SIG-M5 treated with dmso at 0.1 percent for 504 hours (cell line): ENCODE measurements around the gene HAS3.
A peak's percentile ranks its signal among the peaks of the same experiment; 100 is the strongest.
"Not testable (repeated sequence)": the region's sequence is repeated elsewhere in the genome, so short reads cannot be mapped to it uniquely, and the experiment has no call there.

ENCODE experiments used
- DNase-seq: peaks from one replicate; lab custom pipeline; 2025; ENCODE audit not compliant: unreplicated experiment; lab: John Stamatoyannopoulos, UW

HAS3 gene, protein sequence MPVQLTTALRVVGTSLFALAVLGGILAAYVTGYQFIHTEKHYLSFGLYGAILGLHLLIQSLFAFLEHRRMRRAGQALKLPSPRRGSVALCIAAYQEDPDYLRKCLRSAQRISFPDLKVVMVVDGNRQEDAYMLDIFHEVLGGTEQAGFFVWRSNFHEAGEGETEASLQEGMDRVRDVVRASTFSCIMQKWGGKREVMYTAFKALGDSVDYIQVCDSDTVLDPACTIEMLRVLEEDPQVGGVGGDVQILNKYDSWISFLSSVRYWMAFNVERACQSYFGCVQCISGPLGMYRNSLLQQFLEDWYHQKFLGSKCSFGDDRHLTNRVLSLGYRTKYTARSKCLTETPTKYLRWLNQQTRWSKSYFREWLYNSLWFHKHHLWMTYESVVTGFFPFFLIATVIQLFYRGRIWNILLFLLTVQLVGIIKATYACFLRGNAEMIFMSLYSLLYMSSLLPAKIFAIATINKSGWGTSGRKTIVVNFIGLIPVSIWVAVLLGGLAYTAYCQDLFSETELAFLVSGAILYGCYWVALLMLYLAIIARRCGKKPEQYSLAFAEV

DNA sequence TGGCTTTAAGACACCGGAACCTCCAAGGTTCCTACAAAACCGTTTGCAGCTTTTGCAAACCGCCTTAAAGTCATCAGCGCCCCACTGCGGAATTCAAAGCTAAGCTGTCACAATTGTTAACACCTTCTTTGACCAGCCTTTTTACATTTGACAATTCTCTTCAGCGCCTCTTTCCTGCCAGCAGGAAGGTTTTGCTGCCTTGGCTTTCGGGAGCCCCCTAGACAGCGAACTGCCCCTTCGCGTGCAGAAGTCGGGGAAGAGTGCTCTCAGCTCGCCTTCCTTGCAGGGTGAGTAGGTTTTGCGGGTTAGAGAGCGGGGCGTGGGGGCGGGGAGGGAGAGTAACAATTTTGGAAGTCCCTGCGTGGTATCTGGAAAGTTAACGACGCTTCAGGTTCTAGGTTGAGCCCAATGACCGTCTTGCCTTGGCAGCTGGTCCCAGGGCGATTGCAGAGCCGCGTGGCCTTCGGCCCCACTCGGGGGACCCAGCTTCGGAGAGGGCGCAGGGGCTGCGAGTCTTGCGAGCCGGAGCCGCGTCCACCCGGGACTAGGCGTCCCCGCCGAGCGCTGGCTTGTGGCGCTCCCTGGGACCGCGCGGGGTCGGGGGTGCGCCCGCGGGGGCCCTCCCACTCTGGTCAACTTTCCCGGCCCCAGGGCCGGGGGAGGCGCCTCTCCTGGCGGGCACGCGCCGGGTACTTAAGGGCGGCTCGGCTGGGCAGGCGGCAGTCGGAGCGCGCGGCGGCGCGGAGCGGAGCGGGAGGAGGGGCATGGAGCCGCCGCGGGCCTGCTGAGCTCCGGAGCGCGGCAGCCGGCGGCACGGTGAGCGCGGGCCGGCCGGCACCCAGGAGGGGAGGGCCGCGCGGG is at the start of gene HAS3:
TSS of gene HAS3 (plus strand) at position 153 of the 861 bp plus-strand sequence. CDS start 3,743 bp downstream, outside the sequence.
- peak; percentile 51 for DNase-seq

DNA sequence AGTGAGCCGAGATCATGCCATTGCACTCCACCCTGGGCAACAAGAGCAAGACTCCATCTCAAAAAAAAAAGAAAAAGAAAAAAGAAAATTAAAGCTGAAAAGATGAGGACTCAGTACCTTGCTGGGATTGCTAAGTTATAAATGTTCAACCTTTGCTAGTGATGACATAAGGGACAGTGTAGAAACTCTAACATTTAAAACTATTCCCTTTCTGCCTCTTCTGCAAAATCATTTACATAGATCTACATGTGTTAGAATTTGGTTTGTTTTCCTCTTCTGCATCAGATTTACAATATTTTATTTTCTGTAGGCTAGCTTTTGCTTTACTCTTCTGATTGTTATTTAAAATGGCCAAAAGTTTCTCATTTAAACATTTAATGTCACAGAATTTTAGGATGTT is 49.5 kb upstream of the HAS3 start:
- no peak for DNase-seq

DNA sequence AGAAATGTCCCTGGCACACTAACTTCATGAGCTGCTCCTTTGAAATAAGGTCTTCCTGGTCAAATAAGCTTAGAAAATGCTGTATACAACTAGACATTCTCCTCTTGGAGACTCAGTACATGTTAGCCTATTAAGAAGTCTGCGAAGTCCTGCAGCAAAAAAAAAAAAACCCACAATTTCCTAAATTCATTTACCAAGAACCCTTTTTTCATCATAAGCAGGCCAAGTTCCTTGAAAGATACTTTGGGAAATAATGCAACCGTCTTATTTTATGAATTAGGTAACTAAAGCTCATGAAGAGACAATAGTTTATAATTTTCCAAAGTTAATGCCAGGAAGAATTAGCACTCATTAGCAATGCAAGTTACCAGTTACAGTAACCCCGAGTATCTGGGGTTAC is 49.0 kb upstream of the HAS3 start:
- DNase-seq, result no peak

DNA sequence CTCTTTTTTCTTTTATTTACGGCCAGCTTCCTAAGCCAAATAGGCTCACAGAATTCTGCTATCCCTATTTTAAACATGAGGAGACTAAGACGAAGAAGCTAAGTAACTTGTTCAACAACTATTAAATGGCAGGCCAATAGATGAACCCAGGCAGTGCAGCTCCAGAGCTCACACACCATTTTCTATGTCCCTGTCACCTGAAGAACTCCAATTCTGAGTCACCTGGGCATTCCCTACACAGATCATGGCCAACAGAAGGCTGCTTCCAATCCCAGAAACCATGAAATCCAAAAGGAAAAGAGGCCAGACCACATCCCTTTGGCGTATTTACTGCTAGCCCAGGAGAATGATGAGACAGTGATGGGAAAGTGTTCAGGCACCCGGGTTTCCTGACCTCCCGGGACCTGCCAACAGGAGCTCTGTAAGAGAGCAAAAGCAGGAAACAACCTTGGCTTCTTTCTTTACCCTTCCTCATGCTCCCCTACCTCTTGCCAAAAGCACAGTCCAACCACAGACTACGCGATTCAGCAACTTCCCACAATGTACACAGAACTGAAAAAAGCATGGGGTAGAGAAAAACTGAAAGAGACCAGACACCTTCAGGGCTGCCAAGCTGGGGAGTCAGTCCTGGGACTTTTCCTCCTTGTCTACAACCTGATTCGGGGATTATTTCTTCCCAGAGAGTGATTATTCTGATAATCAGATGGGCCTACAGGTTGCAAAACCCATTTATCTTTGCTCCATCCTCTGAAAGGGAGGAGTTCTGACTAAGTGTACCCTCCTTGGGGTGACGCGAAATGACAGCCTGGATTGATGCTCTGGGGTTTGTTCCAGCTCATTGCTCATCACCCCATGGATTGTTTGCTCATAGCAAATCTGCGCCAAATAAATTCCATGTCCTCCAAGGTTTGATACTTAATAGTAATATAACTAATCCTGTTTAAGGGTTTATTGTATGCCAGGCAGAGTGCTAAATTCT is 47.8 kb upstream of the HAS3 start:
- DNase-seq, result no peak

DNA sequence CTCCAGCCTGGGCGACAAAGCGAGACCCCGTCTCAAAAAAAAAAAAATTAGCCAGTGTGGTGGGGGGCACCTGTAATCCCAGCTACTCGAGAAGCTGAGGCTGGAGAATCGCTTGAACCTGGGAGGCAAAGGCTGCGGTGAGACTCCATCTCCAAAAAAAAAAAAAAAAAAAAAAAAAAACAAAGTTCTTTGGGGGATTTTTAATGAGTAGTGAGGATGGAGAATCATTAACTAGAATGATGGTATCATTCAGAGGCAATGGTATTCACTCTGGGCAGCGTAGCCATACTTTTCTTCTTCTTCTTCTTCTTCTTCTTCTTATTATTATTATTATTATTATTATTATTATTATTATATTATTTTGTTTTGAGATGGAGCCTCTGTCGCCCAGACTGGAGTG is 42.0 kb upstream of the HAS3 start:
- not testable (repeated sequence) for DNase-seq

DNA sequence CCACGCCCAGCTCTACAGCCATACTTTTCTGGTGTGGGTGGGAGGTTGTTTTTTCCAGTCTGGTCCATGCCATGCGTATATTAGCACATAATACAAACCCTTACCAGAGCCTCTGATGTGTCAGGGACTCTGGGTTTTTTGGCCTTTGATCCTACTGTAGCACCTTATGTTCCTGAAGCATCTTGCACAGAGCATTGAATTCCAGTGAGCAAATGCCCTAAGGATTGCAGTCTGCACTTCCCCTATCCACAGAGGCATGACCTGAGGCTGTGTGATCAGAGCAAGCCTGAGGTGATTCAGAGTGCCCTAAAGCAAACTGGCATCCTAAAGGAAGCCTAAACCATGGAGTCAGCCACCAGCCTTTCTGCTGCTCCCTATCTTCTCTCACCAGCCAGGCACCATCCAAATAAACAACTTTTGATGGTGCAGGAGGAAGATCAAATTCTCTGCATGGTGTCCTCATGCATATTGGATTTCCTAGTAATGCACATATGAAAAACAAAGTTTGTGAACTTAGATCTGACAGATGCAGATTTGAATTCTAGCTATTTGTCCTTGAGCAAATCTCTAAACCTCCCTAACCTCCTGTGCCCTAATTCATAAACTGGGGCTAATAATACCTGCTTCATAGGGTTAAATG is 41.2 kb upstream of the HAS3 start:
- DNase-seq, result no peak

DNA sequence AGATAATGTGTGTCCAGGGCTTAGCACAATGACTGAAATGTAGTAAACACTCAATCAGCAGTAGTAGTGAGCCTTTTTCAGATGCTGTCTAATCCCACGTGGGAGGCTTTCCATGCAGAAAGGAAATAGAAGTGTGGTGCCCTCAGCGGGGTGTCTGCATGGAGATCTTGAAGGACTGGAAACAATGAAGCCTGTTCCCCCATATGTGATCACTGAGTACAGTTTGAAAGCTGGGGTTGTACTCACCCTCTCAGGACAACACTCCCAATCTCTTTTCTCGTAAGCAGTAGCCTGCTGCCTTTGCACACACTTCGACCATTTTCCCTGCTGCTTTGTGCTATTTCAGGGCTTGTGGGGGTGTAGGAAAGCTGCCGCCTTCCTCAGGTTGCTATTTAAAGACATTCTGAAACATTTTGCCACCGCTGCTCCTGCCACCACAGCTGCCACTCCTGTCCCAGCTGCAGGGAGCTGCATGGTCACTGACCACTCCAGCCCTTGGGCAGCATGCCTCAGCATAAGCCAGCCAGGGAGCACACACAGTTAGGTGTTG is 40.6 kb upstream of the HAS3 start:
- DNase-seq, result no peak

DNA sequence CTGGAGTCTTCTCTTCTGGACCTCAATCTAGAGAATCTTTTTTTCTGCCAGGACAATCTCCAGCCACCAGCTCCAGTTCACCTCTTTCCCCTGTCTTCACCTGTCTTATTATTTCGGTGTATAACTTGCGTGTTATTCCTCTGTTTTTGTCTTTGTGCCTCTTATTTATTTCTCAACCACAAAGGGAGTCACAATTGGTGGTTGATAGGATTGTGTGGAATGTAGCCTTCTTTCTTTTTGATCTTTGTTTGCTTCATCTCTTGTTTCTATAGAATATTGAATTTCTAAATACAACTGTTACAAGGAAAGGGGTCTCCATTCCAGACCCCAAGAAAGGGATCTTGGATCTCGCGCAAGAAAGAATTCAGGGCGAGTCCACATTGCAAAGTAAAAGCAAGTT is 35.9 kb upstream of the HAS3 start:
- DNase-seq, result no peak

DNA sequence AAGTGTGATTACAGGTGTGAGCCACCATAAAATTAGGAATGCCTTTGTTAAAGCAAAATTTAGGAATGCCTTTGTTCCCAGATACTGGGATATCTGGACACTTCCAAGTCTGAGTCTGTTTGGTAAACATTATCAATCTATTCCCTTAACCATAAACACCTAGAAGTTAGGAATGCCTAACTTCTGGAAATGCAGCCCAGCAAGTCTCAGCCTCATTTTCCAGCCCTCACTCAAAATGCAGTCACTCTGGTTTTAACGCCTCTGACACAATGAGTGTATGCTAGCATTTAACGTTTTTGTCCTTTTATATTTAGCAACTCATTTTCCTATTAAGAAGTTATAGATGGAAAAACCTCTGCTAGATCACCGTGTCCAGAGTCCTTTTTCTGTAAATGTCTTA is 34.4 kb upstream of the HAS3 start:
- DNase-seq, result no peak

DNA sequence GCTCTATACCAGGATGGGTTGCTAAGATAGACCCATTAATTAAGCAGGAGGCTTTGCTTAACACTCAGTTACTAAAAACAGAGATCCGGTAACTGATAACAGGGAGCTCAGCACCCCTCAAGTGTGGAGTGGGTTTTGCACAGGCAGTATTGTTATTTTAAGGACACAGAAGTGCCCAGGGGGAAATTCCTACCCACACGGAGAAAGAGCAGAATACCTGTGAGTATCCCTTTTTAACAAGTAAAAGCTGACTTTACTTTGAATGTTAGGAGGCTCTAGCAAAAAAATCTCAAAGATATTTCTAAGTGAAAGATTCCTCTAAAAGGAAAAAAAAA is 32.8 kb upstream of the HAS3 start:
- no peak for DNase-seq

DNA sequence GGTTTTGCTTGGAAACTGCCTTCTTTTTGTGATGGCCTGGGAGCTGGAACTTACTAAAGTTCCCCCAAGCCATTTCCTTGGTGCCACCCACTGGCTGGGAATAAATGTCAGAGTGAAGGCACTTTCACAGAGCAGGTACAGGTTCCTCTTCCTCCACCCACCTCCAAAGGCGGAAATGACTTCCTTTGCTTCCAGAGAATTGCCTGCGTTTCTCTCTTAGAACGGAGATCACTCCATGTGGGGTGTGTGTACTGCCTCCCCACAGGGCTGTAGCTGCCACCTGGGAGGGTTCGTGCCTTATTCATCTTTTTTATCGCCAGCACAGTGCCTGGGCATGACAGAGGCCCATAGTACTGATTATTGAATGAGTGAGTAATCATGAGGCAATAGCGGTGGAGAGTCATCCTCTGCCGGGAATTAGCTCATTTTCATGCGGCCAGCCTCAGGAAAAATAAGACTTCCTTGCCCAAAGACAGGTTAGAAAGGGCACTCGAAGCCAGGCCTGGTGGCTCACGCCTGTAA is 32.2 kb upstream of the HAS3 start:
- no peak for DNase-seq

DNA sequence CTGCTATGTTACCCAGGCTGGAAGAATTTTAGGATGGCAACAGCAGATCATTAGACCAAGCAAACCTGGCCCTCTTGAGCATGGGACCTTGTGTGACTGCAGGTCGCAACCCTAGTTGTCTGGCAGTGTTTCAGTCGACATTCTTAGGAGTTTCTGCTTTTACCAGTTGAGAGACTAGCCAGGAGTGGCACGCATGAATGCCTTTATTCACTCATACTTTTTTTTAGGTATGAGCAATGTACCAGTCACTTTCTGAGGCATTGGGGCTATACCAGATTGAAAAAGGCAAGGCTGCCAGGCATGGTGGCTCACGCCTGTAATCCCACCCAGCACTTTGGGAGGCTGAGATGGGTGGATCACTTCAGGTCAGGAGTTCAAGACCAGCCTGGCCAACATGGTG is 28.2 kb upstream of the HAS3 start:
- DNase-seq, result no peak

DNA sequence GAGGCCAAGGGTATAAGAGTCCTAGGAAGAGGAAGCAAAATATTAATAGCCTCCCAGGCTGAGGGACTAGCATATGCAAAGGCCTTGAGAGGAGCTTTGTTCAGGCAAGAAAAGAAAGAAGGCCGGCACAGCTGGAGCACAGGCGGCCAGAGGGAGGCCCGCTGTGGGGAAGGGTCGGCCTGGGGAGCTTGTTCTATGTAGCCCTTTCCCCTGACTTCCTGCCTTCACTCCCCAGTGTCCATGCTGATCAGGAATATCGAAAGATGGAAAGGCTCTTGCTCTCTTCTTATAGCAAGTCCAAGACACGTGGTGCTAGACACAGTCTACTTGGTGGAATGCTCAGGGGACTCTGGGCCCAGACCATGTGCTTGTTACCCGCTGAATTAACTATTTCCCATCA is 27.4 kb upstream of the HAS3 start:
- DNase-seq, result no peak

DNA sequence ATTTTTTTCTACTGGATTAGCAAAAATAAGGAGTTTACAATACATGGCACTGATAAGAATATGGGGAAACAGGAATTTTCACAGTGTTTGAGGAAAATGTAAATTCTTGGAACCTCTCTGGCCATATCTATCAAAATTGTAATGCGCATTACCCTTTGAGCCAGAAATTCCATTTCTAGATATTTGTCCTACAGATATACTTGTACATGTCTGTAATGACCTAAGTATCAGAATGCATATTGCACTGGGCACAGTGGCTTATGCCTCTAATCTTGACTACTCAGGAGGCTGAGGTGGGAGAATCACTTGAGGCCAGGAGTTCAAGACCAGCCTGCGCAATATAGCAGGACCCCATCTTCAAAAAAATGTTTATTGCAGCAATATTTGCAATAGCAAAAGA is 25.8 kb upstream of the HAS3 start:
- no peak for DNase-seq

DNA sequence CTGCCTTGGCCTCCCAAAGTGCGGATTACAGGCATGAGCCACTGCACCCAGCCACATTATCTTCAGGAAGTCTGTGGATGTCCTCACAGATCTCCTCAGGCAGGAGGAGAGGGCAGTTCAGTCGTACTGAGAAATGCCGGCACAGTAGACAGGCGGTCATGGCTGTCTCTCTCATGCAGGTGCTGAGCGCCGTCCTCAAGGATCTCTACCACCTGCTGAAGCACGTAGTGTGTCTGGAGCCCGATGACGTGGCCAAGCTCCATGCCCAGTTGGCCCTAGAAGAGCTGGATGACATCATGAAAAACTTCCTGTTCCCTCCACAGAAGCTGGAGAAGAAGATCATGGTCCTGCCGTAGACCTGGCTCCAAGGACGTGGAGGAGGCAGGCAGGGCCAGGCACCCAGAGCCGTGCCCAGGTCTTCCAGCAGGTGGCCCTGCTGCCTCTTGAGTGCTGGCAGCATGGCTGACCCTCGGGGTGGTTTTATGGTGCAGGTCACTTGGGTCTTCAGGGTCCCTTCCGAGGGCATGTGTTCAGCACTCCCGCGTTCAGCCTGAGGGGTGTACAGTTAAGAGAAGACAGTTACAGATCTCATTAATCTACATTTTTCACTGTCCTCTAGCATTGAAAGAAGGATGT is 22.0 kb upstream of the HAS3 start:
- DNase-seq, result no peak

DNA sequence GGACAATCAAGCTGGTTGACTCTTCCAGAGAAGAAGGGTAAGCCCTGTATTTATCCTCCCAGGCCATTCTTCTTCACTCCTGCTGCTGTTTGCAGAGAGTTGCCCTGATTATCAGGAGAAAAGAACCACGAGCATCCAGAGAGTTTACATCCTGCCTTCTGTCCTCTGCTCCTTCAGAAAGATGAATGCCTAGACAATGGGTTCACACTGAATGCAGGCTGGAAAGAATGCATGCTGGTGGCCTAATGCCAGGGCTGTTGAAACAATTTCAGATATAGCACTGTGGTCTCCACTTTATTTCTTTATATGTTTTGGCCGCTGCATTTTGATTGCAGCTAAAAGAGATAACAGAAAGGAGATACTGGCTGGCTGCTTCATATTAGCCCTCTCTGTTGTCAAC is 21.2 kb upstream of the HAS3 start:
- no peak for DNase-seq

DNA sequence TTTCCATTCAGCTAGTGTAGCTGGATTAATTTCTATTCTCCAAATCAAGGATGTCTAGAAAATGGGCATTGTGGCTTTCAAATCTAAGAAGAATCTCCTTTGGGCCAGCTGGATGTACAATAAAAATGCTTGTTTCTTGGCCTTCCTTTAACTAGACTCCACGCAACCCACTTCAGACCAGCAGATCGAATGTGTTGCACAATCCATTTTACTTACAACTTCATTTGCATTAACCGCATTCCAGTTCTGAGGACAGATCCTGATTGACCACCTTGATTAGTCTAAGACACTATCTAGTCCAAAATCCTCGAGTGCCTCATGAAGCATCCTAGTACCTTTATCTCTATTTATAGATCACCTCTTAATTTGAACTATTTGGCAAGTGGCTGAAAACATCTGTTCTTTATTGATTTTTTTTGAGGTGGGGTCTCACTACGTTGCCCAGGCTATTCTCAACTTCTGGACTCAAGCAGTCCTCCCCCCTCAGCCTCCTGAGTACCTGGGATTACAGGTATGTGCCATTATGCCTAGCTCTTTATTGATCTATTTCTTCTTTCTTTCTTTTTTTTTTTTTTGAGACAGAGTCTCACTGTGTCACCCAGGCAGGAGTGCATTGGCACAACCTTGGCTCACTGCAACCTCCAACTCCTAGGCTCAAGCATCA is 20.3 kb upstream of the HAS3 start:
- DNase-seq, result no peak

DNA sequence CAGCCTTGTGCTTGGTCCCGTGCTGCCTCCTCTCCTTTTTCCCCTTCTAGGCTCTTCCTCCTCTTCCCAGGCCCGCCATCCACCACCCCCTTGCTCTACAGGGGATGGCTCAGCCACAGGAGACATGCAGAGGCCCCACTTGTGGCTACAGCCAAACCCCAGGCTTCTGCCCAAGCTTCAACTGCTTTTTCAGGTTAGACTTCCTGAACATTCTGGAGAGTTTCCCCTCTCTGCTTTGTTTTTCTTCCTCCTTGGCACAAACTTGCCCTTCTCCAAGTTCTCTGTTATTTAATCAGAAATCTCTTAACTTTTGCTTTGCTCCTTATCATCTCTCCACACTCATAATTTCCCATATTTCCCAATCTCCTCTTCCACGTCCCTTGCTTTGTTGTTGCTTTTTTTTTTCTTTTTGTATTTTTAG is 18.3 kb upstream of the HAS3 start:
- no peak for DNase-seq

DNA sequence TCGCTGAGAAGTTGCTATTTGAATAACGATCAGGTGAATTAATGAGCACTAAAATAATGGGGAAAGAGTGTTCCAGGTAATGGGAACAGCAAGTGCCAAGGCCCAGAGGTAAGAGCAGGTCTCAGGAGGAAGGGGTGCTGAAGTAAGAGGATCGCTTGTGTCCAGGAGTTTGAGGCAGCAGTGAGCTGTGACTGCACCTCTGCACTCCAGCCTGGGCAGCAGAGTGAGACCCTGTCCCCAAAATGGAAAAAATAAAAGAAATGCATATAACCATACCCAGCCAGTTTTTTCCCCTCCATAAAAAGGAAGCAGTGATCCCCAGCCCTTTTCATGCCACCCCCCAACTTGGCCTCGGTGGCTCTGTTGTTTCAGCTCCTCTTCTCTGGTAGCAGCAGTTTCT is 16.8 kb upstream of the HAS3 start:
- DNase-seq, result no peak
